GM21367 (cell line): Measurements from ENCODE around the gene RER1.

Experiments used
- ATAC-seq: cut with Tn5 transposase; IDR thresholded peaks from one replicate; pipeline ENCODE4 v1.9.1; 2021; ENCODE audit not compliant: unreplicated experiment

The RER1 gene

DNA sequence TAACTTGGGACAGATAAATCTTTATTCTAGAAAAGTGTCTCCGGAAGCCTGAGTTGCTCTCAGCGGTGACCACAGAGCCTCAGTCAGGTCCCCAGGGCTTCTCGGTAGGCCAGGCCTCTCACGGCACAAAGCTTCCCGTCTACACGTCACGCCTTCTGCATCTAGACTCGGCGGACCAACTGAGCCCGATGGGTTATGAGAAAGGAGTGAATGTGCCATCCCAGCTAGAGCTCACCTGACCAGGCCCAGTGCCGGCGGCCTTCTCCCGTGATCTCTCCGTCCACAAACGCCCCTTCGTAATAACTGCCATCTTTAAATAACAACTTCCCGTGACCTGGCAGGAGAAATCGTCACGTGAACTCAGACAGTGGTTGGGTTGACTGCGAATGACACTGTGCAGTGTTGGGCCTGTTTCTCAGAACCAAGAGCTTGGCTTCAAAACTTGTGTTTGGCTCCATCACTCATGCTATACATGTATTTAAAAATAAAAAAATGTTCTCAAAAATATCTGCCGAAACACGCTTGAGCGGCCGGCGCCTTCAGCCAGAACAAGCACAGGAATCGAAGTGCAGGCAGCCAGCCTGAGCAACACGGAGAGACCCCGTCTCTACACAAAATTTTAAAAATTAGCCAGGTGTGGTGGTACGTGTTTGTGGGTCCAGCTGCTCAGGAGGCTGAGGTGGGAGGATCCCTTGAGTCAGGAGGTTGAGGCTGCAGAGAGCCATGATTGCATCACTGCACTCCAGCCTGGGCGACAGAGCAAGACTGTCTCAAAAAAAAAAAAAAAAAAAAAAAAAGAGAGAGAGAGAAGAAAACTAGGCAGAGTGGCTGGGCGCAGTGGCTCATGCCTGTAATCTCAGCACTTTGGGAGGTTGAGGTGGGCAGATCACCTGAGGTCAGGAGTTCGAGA, 3.4 kb upstream of the RER1 start:
- ATAC-seq = no peak

DNA sequence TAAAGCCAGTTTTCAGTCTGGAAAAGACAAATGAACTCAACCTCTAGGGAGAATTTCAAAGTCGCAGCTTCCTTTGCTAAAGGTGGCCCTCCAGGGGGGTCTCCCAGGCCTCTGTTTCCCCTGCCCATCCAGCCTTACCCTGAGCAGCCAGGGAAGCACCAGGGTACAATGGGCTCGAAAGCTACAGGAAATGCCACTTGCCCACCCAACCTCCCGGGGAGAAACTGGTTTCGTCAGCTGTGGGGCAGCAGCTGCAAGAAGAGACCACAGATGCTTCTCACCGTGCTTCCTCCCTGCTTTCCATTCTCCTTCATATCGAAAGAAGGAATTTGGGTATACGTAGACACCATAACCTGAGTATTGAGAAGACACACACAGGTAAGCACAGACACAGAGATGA, 2.0 kb upstream of the RER1 start:
- ATAC-seq = no peak

DNA sequence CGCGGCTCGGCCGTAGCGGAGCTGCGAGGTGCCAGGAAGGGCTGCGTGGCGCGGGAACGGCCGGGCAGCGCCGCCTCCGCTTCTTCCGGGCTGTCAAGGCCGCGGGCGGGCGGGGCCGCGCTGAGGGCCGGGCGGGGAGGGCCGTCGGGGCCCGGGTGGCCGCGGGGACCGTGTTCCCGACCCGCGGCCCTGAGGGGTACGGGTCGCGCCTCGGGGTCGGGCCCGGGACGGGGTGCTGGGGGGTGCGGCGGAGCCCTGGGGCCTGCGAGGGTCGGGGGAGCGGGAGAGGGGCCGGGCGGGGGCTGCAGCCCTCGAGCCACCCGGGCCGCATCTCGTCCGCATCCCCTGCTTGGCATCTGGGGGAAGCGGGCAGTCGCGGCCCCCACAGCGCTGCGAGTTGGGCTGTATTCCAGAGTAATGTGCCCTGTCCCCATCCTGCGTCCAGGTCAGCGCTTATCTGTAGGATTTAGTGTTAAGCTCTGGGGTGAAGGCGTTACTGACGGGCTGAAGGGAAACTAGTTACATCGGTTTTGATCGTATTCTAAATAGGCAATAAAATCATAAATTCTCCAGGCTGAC, 379 bp downstream of the RER1 start:
- ATAC-seq = peak; percentile 11

DNA sequence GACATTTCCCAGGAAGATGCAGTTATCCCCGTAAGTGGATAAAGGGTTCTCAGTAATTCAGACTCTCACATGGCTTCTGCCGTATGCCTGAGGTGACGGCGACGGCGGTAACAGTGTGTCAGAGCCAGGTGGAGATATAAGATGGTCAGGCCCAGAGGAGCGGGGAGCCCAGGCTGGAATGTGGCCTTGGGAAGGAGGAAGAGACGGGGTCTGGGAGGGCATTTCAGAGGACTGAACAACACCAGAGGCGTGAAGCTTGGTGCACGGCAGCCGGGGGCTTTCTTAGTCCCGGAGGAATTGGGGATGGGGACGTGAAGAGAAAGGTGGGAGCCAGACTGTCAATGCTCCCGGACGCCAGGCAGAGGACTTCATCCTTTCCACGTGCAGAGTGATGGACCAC, 1.0 kb downstream of the RER1 start:
- no peak for ATAC-seq

DNA sequence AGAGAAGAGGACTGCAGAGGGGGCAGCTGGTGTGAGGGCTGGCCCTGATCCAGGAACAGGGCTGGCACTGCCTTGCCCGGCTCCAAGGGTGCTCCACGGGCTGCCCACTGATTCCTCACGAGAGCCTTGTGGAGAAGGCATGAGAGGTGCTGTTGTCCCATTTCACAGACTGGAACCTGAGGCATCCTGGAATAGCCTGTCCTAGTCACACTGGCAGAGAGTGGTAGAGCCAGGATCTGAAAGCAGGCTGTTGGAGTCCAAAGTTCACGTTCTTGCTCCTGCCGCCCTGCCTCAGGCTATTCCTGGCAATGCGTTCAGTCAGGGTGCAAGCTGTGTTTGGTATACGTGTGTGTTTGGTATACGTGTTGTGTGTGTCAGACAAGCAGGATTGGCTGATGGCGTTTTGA, 1.8 kb downstream of the RER1 start:
- ATAC-seq = no peak

DNA sequence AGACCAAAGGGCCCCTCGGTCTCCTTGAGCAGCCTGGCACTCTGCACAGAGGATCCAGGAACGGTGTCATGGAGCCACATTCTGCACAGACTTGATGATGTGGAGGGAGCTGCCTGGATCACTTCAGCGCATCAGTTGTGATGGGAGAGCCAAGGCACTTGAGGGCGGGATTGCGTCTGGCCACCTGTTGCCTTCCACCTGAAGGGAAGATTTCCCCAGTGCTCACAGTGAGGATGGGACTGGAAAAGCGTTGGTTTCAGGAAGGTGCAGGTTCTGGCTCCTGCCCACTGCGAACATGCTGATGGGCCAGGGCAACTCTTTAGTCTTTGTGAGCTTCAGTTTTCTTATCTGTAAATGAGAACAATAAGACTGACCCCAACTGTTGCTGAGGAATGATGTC, 2.6 kb downstream of the RER1 start:
- no peak for ATAC-seq

DNA sequence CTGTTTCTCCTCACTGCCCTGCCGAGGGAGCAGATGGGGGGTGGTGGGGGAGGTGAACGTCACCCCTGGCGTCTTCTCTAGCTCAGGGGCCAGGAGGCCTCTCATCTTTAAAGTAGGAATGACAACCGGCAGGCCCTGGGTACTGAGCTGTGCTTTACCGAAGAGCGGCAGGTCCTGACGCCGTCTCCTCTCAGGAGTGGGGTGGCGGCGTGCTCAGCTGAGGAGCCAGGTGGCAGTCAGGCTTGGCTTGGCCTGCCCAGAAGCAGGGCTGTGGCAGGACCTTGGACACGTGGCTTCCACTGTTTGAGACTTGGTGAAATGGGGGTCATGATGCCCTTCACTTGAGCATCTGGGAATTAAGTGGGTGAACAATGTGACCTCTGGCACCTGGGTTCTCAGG, 3.1 kb downstream of the RER1 start:
- ATAC-seq = no peak

DNA sequence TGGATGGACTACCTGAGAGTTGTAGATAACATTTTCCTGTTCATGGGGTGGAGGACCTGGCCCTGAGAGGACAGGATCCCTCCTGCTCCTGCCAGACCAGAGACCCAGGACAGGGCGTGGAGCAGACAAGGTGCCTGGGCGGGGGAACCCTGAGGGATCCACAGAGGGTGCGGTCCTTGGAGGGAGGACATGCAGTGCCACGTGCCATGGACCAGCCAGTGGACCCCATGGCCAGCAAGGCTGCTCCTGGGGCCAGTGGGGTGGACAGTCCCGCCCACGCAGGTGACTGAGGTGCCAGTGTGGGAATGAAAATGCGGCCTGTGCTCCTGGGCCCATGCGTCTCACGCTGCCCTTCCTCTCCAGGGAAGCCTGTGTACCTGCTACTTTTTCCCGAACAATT, 3.6 kb downstream of the RER1 start:
- no peak for ATAC-seq

DNA sequence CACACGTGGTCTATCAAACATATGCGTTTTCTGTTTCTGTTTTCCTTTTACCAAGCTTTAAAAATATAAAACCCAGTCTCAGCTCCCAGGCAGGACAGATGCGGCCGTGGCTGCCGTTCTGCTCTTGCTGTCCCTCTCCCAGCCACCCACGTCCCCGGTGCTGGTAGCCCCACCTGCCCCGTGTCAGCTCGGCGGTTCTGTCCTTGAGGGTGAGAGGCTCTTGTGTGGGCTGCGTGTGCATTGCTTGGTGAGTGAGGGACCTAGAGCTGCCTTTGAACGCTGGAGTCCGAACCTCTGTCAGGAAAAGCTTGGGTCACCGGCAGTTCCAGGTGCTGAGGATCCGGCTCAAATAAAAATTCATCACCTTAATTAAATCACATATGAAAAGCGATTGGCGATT, 4.4 kb downstream of the RER1 start:
- no peak for ATAC-seq

DNA sequence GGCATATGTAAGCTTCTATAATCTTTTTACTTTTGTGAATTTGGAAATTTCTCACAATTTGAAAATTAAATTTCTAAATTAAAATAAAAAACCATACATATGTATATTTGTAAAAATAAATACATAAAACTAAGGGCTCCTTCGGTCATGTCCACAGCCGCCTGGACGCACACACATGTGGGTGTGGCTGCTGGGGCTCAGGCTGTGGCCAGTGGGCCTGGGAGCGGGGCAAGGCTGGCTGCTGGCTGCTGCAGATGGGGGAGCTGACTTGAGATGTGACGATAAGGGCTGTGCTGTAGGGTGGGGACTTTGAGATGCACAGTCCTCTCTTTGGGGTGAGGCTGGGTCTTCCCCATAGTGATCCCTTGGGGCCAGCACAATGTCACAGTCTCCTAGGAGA, 4.8 kb downstream of the RER1 start:
- no peak for ATAC-seq

DNA sequence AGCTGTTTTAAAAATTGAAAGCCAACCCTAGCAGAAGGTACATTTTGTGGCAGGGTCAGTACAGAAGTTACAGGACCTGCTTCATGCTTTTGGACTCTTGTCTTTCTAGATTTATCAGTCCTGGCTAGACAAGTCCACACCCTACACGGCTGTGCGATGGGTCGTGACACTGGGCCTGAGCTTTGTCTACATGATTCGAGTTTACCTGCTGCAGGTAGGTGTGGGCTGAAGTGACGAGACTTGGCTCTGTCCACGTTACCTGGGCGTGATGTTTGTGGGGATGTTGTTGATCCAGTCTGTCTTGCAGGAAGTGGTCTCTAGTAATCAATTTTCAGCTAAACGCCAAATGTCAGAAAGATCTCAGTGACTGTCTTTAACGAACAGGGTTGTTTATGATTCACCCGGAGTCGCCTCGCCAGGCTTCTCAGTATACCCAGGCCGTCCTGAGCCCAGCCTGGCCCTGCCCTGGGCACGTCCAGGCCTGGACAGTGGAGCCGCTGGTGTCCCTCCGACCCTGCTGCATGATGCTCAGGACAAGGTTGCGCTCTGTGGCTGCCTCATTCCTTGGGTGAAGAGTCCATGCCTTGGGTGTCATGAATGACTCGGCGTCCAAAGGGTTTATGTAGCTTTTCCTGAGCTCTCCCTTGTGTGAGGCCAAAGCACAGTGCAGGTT, 5.5 kb downstream of the RER1 start:
- ATAC-seq = no peak

DNA sequence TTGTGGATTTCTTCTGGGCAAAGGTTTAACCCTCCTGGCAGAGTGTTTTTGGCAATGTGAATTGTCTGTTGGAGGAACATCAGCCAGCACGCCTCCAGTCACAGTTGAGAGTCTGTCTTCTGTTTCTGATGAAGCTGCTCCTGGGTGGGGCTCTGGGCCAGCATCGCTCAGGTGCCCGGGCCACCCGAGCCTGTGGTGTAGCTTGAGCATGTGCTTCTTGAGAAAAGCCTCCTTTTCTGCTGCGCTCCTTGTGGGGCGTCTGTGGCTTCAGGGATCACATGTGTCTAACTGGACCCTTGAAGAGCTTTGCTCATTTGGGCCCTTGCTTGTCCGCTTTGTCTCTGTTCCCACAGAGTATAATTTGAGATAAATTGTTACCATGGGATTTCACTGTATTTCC, 7.2 kb downstream of the RER1 start:
- ATAC-seq = no peak

DNA sequence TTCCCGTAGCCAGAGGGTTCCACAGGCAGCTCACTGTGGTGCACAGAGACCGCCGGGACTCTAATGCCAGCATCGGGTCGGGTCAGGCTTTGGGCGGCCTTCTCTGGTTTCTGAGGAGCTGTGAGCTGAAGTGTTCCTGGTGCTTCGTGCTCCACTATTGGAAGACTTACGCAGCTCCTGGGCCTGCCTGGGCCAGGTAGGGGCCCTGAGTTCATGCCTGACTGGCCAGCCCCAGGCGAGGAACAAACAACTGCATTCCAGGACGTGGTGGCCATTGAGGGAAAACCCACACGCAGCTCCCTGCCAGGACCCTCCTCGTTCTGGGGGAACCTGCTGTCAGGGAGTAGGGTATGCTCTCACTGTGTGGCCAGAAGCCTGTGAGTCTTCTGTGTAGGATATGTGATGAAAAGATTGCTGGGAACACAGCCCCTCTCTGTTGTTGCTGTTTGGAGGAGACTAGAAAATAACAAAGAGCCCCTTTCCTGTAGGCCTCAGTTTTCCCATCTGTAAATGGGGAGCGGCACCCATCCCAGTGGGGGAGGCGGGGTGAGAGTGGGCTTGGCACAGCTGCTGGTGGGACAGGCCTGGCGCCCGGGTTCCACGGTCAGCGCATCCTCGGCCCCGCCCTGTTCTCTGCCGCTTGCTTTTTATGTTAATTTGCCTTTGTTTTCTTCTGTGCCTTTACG, 8.4 kb downstream of the RER1 start:
- ATAC-seq = no peak

DNA sequence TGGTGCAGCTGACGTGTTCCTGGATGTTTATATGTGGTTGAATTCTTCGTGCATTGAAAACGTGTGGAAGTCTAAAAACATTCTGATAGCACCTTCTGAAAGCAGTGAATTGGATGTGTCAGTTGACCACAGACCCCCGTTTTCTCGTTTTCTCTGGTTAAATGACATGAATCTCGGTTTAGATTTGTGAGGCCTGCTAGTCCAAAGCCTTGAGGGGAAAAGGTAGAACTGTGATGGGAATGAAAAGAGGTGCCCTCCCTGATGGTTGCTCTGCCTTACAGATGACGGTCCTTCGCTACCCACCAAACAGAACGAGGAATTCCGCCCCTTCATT, 8.9 kb downstream of the RER1 start:
- no peak for ATAC-seq

DNA sequence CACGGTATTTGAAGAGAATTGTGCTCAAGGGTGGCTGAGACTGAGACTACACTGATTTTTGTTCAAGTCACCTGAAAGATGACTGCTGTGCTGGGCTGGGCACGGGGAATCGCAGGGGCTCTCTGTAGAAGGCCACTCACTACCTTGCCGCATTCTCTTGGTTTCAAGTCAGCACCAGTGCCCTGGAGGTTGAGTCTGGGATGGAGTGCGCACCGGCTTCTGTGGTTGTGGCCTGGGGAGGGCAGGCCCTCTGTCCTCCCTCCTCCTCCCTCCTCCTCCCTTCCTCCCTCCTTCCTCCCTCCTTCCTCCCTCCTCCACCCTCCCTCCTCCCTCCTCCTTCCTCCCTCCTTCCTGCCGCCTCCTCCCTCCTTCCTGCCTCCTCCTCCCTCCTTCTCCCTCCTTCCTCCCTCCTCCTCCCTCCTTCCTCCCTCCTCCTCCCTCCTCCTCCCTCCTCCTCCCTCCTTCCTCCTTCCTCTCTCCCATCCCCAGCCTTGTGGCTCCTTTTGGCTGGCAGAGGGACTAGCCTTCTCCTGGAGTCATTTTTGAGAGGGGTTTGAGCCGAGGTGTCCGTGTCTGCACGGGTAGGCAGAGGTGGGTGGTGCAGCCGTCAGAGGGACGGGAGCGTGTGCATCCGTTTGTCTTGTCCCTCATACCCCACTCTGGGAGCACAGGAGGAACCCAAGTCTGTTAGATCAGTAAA, 9.5 kb downstream of the RER1 start:
- no peak for ATAC-seq

DNA sequence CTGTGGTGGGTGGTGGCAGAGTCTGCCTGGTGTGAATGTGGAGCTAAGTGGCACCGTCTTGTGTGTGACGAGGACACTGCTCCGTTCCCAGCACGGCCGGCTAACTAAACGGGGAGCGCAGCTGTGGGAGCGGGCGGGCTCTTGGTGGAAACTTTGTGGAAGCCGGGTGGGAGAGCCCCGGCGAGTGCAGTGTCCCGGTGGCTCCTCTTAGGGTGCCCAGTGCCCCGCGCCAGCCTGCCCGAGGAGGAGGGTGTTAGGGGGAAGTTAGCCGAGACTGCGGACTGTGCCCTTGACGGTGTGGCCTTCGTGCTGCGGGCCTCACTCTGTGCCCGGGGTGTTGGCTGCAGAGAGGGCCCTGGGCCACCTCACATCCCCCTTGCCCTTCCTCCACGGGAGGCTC, 10.8 kb downstream of the RER1 start:
- no peak for ATAC-seq

DNA sequence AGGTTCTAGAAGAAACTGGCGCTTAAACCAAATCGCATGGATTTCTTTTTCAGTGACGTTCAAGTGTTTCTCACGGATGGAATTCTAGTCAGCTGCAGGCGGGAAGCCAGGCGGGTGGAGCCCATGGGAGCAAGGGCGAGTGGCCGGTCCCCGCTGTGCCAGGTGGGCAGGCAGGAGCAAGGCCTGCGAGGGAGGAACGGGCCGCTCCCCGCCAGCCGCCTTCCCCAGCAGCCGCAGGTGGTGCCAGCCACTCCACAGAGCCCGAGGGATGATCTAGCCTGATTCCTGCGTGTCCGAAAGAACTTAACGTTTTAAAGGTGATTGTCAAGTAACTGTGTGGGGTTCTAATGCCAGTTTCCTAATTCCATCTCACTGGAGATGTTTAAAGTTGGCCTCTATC, 11.6 kb downstream of the RER1 start:
- no peak for ATAC-seq

DNA sequence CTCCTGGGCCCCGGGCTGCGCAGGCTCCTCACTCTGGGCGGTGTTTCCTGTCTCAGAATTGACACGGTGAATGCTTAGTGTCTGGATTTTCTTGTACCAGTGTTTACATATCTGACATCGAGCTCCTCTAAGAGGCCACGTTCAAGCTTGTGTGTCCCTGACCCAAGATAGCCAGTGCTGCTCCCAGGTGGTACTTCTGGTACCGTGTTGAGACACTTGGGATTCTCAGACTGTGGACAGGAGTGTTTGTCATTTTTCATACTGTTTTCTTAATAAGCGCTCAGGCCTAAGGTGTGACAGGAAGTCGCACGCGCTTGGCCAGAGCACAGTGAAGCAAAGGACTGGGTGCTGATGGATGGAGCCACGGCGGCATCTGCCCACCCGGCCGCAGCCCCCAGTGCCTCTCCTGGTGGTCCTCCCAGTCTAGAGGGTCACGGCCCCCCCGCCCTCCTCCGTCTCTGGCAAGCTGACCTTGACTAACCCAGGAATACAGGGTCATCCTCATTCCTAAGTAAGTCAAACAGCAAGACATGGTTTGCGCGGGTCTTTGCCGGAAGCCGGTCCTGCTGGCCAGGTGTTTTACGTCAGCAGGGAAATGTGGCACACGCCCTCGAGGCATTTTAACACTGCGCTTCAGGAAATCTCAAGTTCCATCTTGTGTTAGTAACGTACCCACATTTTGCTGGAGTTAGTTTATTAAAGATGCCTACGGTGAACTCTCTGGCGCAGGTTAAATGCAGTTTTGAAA, 12.7 kb downstream of the RER1 start:
- no peak for ATAC-seq

DNA sequence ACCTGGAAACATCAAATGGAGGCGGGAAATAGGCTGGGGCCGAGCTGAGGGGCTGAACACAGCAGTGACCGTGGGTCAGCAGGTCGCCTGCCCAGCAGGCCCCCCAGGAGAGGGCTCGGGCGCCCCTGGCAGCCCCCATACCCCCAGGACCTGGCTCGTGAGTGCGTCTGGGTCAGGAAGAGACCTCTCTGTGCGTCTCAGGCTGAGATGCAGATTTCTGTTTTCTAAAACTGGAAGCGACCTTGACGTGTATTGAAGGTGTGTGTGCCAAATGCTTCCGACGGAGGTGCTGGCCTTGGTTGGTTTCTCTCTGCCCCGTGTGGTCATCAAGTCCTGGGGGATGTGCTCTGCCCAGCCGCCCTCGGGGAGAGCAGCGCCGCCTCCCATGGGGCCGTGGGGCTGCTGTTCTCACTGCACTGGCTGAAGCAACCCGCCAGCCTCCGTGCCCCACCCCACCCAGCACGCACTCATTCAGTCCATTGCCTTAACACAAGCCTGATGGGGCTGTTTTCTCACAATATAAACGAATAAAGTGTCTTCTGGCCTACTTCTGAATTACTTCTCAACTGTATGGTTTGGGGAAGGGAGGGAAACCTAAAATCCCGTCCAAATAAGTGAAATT, 13.4 kb downstream of the RER1 start:
- ATAC-seq = no peak
